GM19372 (cell line): ENCODE measurements around the gene LOXL4.

Experiments used
- ATAC-seq: cut with Tn5 transposase; IDR thresholded peaks from one replicate; pipeline ENCODE4 v1.9.1; 2021; ENCODE audit warnings: mild to moderate bottlenecking, low read depth, moderate library complexity; ENCODE audit not compliant: unreplicated experiment

The LOXL4 gene

DNA sequence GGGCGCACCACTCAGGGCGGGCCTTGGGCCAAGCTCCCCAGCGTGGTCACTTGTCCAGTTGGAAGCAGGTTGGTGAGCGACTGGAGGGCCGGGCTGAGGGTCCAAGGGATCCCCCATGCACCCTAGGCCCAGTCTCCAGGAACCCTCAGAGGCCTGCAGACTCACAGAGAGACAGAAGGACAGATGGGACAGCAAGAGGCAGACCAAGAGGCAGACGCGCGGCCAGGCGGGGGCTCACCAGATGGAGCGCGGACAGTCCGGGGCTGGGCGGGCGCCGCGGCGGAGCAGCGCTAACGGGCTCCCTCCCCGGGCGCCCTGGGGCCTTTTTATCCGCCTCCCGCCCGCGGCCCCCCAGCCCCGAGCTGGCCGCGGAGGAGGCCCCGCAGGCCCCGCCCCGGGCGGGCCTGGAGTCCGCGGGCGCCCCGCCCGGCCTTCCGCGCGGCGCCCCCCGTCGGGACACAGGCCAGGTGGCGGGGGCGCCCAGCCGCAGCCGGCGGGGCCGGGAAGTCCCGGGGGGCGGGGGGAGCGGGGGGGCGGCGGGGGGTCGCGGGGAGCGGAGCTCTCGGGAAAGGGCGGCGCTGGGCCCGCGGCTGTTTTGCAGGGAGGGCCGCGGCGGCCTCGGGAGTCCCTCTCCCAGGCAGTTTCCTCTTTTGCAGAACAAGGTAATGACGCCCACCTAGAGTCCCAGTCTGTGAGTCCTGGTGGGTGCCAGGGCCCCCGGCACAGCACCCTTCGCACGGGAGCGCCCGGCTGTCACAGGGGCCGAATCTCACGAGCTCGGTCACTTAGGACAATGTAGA lies at the start of gene LOXL4:
Gene LOXL4 (minus strand): TSS at position 301 of the 800 bp plus-strand sequence. CDS start 5,175 bp downstream, outside the sequence.
- ATAC-seq, result peak; percentile 56

DNA sequence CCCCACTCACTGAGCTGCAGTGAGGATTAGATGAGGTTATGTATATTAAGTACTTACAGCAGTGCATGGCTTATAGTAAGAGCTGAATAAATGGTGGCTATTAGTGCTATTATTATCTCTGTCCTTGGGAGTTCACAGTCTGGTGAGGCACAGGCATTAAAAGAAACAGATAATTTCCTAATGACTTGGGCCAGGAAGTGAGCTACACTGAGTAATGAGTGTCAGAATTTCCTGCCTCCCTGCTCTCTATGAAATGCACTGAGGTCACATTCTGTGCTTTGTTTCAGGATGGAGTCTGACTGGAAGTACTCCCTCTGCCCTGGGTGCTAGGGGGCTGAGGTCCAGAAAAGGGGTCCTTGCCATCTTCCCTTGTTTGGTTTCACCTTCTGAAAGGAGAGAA lies 48.7 kb upstream of the LOXL4 start:
- ATAC-seq, result no peak

GRCh38 chr10:98316170-98316569 lies 48.2 kb upstream of the LOXL4 start:
- no peak for ATAC-seq

DNA sequence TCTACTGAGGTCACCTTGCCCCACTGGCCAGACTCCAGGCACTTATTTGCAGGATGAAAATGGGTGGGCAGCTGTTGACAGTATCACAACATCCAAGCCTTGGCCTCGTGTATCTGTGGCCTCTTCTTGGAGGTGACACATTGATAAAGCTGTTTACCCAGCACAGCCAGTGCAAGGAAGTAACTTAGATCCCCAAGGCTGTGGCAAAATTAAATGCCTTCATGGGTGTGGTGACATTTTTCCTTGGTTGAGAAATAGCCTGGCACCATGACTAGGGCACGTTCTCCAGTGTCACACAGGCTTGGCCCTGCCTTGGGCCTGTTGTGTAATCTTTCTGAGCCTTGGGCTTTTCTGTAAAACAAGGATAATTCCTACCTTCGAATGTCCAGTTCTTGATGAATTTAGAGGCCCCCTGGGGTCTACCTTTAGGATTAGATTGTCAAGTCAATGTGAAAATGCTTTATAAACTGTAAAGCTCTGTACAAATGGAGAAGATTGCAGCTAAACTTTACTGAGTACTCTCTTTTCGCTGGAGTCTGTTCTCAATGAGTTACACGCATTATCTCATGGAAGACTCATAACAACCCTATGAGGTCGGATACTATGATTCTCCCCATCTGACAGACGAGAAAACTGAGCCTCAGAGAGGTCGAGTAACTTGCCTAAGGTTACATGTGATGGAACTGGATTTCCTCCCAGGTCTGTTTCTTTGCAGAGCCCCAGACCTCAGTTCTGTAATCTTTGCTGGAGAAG lies 46.7 kb upstream of the LOXL4 start:
- ATAC-seq, result no peak

- ATAC-seq, result no peak
Observed at GRCh38 chr10:98313598-98313997, 45.6 kb upstream of the LOXL4 start.

- ATAC-seq, result no peak
Observed at GRCh38 chr10:98312822-98313221, 44.8 kb upstream of the LOXL4 start.

DNA sequence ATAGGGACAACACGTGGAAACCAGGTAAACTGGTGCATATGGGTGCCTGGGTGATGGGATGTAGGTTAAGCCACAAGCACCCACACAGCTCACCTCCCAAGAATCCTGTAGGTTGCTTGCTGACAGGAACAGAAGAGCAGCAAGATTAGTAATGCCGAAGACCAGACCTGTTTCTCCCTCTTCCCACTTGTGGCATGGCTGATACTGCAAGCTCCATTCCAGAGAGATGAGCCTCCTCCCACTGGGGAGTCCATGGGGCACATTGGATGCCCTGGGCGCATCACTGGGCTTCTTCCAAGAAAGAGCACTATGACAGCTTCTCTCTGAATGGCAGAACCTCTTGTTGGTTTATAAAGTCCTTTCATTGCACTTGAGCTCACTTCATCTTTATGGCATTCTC lies 44.4 kb upstream of the LOXL4 start:
- no peak for ATAC-seq

DNA sequence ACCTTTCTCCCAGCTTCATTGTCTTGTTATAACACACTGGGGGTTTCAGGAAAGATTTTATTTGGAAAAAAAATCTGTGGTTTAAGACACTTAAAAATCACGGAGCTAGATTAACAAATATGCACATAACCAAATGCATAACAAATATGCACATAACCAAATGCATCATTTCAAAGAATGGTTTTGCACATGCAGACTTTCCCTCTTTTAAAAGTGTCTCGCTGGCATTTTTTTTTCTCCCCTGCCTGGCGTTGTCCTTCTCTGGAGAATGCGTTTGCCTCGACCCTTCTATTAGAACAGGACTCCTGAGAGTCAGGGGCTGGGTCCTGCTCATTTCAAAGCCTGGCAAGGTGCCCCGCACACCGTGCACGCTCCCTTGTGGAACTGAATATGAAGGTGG lies 42.7 kb upstream of the LOXL4 start:
- no peak for ATAC-seq

- ATAC-seq, result no peak
Observed at GRCh38 chr10:98309366-98310355, 41.7 kb upstream of the LOXL4 start.

DNA sequence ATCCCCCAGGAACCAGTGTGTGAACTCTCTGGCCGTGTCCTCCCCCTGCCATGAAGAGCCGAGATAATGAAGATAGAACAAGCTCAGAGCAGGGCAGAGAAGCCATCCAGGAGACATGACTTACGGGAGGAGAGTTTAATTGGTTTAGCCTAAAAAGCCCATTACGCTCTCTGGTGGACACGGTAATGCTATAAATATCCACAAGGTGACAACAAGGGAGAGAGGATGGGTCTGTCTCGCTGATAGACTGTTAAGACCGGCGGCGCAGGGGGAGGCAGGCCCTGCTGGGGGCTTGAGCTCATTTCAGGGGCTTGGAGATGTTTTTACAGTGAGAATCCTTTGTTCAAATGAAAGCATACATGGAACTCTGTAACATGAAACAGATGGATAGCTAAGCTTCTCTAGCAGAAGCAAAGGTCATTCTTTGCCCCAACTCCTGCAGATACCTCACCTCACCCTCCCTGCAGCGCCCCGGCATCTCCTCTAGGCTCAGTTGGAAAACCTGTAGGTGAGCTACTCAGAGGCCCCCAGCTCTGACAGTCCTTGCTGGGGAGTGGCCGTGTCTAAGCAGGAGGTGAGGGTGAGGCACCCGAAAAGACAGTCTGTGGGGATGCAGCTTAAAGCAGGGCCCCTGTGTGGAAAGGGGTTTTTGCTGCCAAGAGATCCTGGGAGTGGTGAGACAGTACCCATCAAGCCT lies 40.8 kb upstream of the LOXL4 start:
- ATAC-seq, result no peak

- ATAC-seq, result no peak
Observed at GRCh38 chr10:98307916-98308541, 40.0 kb upstream of the LOXL4 start.

DNA sequence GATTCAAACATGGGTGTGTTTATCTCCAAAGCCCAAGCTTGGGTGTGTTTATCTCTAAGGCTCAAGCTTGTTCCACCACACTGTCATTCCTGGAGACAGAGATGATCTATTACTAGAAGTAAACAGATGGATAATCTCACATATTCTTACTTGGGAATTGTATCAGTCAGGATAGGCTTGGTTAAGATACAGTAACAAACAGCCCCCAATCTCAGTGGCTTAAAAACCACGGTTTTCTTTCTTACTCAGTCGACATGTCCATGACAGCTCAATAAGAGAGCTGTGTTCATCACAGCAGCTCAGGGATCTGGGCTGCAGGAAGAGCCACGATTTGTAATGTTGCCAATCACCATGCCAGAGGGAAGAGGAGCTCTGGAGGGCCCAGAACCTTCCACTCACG lies 38.5 kb upstream of the LOXL4 start:
- ATAC-seq, result no peak

GRCh38 chr10:98303569-98303968 lies 35.6 kb upstream of the LOXL4 start:
- ATAC-seq, result no peak

- no peak for ATAC-seq
Observed at GRCh38 chr10:98302741-98303365, 34.9 kb upstream of the LOXL4 start.

GRCh38 chr10:98301664-98302319 lies 33.8 kb upstream of the LOXL4 start:
- ATAC-seq, result no peak

- no peak for ATAC-seq
Observed at GRCh38 chr10:98300526-98301229, 32.7 kb upstream of the LOXL4 start.

DNA sequence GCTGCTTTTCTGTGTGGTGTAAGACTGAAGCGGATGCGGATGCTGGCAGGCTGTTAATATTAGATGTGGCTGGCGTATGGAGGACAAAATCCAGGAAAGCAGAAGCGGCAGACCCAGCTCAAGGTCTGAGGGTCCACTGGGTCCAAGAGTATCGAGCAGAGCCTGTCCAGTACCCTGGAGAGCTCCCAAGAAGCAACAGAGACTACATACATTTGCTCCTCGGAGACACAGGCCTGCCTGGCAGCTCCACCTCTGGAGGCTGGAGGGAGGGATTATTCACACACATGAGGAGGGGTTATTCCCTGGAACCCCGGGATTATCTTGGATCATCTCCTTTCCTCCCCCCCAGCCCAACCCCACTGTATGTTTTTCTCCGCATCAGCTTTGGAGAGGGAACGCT lies 31.3 kb upstream of the LOXL4 start:
- ATAC-seq, result no peak

GRCh38 chr10:98296524-98296923 lies 28.5 kb upstream of the LOXL4 start:
- no peak for ATAC-seq
